Measurements from ENCODE around the gene SUGCT.

DNA sequence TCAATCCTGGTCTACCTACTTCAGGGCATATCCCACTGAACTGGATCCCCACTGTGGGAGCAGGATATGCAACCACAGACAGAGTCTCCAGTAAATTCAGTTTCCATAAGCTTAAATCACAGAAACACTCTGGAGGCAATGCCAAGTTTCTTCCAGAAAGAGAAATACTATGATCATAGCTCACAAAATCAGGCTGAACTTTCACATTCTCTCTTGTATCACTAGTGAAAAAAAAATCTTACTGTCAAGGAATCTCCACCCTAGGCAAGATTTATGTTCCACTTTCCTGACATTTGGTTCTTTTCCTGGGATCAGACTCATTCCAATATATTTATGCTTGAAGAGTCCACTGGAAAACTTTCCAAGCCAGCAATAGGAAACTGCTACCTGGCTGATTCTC, 749.0 kb downstream of the SUGCT start:
- TF ChIP-seq, protein P1, sequence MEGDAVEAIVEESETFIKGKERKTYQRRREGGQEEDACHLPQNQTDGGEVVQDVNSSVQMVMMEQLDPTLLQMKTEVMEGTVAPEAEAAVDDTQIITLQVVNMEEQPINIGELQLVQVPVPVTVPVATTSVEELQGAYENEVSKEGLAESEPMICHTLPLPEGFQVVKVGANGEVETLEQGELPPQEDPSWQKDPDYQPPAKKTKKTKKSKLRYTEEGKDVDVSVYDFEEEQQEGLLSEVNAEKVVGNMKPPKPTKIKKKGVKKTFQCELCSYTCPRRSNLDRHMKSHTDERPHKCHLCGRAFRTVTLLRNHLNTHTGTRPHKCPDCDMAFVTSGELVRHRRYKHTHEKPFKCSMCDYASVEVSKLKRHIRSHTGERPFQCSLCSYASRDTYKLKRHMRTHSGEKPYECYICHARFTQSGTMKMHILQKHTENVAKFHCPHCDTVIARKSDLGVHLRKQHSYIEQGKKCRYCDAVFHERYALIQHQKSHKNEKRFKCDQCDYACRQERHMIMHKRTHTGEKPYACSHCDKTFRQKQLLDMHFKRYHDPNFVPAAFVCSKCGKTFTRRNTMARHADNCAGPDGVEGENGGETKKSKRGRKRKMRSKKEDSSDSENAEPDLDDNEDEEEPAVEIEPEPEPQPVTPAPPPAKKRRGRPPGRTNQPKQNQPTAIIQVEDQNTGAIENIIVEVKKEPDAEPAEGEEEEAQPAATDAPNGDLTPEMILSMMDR (conservative IDR thresholded peaks at IDR 0.05; ENCODE audit: low read depth, low read length): no peak
- no peak for TF ChIP-seq EZH2 (IDR thresholded peaks at IDR 0.05; ENCODE audit: borderline replicate concordance, low read depth, low read length, poor library complexity, severe bottlenecking)

Data from A673 (cell line).